Activated CD8-positive, alpha-beta memory T cell treated with anti-CD3 and anti-CD28 coated beads for 1 hour (primary cell): Measurements from ENCODE around the gene EBF3.

ENCODE experiments used
- DNase-seq, 2 donors: peaks; one replicate each; pipeline ENCODE4 v3.0.0-alpha.2; 2020; ENCODE audit warnings: low read depth in 1 of 2; ENCODE audit errors: extremely low read depth in 1 of 2

EBF3 gene

DNA sequence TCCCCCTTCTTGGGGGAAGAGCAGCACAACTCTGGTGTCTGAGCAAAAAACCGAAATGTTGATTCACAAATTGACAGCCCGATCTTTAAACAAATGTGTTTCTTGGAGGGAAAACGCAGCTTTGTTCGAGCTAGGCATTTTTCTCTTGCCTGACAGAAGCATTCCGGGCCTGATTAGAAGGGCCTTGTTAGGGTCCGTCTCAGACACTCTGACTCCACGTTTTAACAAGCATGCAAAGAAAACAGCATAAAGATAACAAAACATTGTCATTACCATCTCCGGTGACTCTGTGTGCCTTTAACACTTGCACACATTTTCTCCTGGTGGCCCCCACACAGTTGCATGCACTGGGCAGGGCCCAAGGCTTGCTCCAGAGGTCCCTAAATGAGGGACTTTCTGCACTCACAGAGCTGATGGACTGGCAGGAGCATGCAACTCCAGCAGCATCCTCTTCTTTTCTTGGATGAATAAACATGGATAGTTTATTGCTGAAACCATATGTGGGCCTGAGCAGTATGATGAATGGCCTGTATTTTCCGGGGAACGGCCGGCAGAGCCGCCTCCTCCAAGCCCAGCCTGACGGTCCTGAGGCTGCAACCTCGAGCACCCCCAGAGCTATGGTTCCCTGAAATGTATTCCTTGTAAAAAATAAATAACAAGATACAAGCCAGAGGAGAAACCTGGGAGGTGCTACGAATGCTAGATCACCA, 50.9 kb downstream of the EBF3 start:
- no peak for DNase-seq

- DNase-seq, result no peak
Measured at GRCh38 chr10:129912166-129912917, 51.7 kb downstream of the EBF3 start.

DNA sequence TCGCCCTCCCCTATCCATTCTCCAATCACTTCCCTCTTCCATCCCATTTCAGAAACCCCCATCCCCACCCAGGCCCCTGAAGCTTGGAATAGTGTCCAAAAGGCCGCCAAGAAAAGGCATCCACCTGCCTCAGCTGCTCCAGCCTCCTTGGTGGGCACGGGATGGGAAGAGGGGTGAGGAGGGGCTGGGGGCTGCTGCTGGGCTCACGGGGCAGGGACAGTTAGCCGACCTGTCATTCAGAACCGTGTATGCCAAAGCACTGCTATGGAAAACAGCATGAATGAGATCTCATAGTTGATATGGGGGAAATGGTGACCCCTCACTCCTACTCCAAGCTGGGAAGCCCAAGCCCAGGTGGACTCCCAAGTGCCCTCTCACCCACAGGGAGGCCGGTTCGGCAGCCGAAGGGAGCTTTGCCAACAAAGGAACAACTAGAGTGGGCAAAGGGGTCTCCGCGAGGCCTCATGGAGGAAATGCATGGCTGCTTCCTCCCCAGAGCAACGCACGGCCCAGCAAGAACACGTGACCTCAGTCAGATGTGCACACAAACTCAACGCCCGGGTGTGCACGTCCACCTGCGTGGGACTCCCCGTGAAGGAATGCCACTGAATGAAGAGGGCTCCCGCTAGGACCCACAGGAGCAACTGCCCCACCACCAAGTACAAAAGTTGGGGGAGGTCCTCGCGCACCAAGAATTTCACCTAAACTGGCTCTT, 52.5 kb downstream of the EBF3 start:
- no peak for DNase-seq

GRCh38 chr10:129910861-129911260, 53.2 kb downstream of the EBF3 start:
- no peak for DNase-seq

DNA sequence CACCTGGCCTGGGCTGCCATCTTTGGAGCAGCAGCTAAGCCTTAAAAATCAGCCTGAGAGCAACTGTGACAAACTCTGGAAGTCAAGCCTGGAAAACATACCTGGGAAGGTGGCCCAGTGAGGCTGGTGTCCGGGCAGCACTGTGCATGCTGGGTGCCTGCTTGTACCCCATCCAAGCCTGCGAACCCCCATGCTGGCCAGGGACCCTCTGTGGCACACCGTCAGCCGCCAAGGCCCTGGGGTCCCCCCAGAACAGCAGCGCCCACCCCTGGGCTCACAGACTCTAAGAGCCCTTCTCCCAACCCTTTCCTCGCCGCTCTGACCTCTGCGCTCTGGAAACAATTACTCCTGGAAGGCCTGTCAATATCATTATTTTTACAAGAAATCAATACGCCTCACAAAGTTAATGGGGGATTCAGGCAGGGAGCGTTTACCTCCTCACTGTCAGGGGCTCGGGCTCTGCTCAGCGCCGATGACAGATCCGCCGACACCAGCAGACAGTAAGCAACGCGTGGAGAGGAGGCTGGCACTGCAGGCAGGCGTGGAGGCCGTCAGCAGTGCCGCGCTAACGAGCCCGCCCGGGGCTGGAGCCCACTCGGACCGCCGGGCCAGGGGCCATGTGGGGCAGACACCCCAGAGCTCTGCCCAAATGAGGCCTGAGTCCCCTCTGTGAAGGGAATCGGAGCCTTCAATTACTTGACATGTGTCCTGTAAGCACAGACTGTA, 54.4 kb downstream of the EBF3 start:
- no peak for DNase-seq

DNA sequence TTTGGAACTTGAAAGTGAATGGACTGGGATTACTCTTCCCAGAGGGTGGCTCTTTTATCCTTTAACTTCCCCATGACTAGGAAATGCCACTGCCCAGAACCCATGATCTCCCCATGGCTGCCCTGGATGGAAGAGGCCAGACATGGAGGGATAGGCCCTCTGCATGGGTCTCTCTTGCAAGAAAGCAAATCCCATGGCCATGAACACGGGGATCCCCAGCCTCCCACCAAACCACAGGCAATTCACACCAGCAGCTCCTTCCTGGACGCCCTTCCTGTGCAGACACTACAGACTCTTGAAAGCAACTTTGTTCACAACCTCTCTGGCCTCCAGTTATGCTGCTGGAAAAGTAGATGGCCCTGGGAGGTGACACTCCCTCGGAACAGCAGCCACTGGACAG, 55.0 kb downstream of the EBF3 start:
- DNase-seq, result no peak

- DNase-seq, result no peak
Measured at GRCh38 chr10:129908406-129908805, 55.7 kb downstream of the EBF3 start.

GRCh38 chr10:129905553-129905952, 58.5 kb downstream of the EBF3 start:
- DNase-seq, result no peak

GRCh38 chr10:129904323-129904722, 59.8 kb downstream of the EBF3 start:
- DNase-seq, result no peak

DNA sequence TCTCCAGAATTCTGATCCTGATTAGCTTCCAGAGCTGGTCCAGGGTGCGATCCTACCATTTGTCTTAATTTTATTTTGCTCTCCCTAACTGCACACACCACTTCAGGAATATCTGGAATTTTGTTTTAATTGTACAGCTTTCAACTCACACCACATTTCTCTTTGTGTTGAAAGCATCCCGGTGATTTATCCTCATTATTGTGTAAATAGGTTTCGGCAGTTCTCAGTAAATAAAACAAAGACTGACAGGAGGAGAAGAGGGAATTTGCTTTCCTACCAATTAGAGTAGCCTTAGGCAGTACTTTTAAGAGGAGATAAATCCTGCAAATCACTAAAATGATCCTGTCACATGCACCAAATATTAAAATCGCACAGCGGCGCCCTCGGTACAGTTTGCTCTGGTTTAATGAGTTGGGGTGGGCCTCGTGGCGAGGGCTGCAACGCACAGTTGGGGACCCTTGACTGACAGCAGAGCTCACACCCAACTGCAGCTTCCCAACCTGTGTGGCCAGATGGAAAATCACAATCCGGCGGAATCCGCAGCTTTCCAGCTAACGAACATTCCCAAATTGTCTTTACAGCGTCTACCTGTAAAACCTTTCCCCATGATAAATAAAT, 62.6 kb downstream of the EBF3 start:
- no peak for DNase-seq

DNA sequence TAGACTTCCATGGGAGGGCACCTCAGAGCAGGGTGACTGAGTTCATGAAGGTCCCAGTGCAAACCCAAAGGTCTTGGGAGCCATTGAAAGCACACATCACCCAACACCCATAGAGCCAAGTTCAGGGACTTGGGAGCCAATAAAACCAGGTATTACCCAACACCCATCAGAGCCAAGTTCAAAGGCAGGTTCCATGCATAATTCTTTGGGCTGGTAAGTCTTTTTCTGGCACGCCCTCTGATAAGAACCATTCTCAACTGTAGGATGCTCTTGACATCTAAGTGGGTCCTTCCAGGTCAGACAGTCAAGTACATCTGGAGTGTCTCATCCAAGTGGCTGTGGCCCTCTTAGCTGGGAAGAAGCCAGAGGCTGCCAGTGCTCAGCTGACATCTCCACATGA, 63.2 kb downstream of the EBF3 start:
- DNase-seq, result no peak

DNA sequence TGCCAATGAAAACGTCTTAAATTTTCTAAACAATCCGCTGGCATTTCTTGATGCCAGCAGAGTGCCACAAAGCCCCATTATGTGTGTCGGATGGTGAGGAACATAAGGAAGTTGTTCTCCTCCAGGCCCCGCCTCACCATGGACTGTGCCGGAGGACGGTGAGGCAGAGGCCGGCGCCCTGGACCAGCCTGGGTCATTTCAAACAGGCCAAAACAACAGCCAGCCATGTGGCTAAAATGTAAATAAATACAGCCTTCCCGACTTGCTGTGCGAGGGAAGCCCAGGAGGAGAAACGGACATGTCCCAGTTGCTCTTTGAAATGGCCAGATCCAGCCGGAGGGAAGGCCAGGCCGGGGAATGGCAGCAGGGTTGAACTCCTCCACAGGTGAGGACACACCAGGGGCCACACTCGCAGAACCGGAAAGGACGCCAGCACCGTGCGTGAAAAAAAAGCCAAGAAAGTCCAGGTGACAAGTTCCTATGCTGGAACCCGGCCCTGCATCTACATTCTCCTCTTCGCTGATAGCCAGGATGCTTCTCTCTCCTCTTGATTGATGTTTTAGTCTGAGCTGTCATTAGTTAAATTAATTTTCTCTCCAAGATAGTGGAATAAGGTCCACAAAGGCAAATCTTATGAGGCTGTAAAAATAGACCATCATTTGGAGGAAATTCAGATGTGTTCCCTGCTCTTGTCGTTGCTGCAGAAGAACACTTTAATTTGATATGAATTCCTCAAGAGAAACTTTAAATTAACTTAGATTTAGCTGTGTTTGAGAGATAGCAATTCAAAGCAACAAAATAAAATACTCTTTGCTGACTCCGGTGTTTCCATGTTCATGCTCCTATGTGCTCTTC, 64.6 kb downstream of the EBF3 start:
- DNase-seq, result no peak

- DNase-seq, result no peak
Measured at GRCh38 chr10:129898706-129899268, 65.3 kb downstream of the EBF3 start.

DNA sequence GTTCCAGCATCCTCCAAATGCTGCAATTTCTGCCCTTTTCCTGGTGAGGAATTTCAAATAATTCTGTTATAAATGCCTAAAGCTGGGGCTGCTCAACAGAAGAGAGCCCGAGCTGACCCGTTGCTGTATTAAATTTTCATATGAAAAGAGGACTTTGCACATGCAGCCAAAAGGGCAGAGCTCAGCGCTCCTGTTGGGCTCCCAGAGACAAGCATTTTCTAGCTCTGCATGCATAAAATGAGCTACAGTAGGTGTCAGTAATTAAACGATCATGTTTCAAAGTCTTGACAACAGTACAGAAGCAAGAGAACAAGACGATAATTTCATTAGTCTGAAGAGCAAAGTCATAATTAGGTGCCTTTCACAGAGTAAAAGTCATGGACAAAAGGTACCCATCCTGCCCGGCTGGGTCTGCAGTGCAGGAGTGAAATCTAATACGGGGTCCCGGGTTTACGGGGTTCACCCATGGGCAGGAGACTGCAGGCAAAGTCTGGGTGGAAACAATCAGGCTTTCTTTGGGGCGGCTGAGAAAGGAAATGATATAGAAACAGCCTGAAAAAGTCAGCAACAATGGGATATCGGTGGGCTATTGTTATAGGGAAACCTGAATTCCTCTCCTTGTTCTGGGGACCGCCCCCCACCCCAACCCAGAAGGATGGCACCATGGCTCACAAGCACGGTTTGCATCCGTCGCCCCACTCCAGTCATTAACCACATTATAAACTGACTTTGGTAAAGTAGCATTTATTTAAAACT, 66.0 kb downstream of the EBF3 start:
- no peak for DNase-seq

- no peak for DNase-seq
Measured at GRCh38 chr10:129896860-129897200, 67.2 kb downstream of the EBF3 start.

DNA sequence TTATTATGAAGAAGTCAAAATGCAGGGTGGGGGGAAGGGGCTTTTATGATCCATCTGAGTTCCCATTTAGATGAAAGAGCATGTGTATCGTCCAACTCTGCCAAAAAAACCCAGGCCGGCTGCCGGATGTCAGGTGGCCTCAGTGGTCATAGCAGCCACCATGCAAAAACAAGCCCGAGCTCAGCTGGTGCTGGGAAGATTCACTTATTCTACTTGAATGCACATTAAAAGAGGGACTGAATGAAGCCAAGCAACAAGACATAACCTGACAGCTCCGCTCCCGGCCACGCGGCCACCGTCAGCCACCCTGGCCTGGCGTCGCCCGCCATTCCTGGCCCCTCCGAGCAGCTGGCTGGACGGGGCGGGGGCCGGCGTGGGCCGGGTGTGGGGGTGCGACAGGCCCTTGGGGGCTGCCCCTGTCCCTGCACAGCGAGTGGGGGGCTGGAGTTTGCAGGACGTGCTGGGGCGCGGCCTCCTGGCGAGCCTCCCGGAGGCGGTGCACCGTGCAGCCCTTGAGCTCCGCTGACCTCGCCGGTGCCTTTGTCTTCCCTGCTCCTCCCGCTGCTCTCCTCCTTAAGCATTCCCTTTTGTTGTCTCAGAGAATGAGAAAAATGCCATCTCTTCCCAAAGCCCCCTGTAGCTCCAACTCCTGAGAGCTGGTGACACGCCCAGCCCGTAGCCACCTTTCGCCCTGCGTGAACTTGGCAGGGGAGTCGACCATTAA, 67.8 kb downstream of the EBF3 start:
- DNase-seq, result no peak

GRCh38 chr10:129895811-129896135, 68.3 kb downstream of the EBF3 start:
- DNase-seq, result no peak

DNA sequence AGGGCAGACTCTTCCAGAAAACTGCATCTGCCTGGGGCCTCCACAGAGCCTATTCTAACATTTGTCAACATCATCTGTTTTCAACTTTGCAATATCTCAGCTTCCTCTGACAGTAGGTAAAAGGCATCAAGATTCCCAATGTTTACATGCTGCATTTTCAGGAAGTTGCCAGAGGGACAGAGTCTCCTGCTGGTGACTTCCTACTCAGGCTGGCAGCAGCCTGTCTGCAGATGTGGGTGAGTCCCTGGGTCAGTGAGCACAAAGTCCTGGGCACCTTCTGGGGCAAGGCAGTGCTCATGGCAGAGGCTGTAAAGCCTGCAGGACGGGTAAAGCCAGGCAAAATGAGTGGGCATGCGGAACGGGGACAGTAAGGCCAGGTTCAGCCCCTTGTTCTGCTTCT, 69.4 kb downstream of the EBF3 start:
- no peak for DNase-seq
